GM23338 (cell line): ENCODE measurements around the gene RAB5IF. TPM values are rescaled to one million over a fixed set of nuclear protein-coding genes. Genes with fewer than 3 reads are reported as not detected.

Source experiments
- CTCF ChIP-seq, 2 experiments: fragments of 200-600 bp in 1 of 2; sonication (generic) in 1 of 2; conservative IDR thresholded peaks; 2 replicates each; pipeline versions ENCODE4 v1.5.1 to v1.6.1; 2016 to 2017; ENCODE audit warnings: antibody characterized with exemption in 2 of 2, low read depth in 2 of 2, mild to moderate bottlenecking in 2 of 2, moderate library complexity in 1 of 2
- EZH2 ChIP-seq: fragments of 200-600 bp; sonication (generic); IDR thresholded peaks from one replicate; pipeline ENCODE4 v1.8.0; 2017; ENCODE audit warnings: antibody characterized with exemption, mild to moderate bottlenecking, low read depth; ENCODE audit not compliant: unreplicated experiment
- EZH2phosphoT487 ChIP-seq: fragments of 200-600 bp; sonication (generic); IDR thresholded peaks from one replicate; pipeline ENCODE4 v1.8.1; 2018; ENCODE audit warnings: antibody characterized with exemption; ENCODE audit not compliant: unreplicated experiment
- REST ChIP-seq: IDR thresholded peaks from one replicate; pipeline ENCODE4 v1.6.1; 2018; ENCODE audit warnings: antibody characterized with exemption; ENCODE audit not compliant: unreplicated experiment
- ZNF114 ChIP-seq: fragments of 250-450 bp; sonication (Bioruptor Pico); IDR thresholded peaks from 2 replicates; pipeline ENCODE4 v1.5.0; 2020; ENCODE audit warnings: mild to moderate bottlenecking, moderate library complexity
- ZNF462 ChIP-seq: fragments of 250-450 bp; sonication (Bioruptor Pico); IDR thresholded peaks from 2 replicates; pipeline ENCODE4 v1.5.0; 2020; ENCODE audit warnings: mild to moderate bottlenecking, moderate library complexity
- polyA plus RNA-seq: library from polyadenylated mRNA; unstranded; fragments of >200 nt; fragmentation: Nextera tagmentation; extraction: Ambion mirVana; gene quantifications from 2 replicates; pipeline ENCODE4 v1.2.1, GENCODE V29; 2016
- total RNA-seq: library from RNA; depleted of rRNA; stranded (reverse); fragments of >200 nt; shearing (Covaris generic); gene quantifications from 2 replicates; pipeline ENCODE4 v1.2.3, GENCODE V29; 2014
- TF ChIP-seq, protein P1 (sequence below): IDR thresholded peaks from 2 replicates; pipeline ENCODE4 v1.6.1; 2016; ENCODE audit warnings: antibody characterized with exemption

Gene RAB5IF
- total and polyA plus RNA-seq, 2 experiments from 2014 or later = 123 to 138 TPM

- TF ChIP-seq ZNF462 (CRISPR knock-in tag) = no peak
- TF ChIP-seq REST = no peak
- TF ChIP-seq CTCF (conservative IDR thresholded peaks at IDR 0.05; ENCODE audit: low read depth in 2 of 2) = no peak
- TF ChIP-seq ZNF114 (CRISPR knock-in tag) = no peak
- TF ChIP-seq EZH2phosphoT487 = no peak
- TF ChIP-seq, protein P1, sequence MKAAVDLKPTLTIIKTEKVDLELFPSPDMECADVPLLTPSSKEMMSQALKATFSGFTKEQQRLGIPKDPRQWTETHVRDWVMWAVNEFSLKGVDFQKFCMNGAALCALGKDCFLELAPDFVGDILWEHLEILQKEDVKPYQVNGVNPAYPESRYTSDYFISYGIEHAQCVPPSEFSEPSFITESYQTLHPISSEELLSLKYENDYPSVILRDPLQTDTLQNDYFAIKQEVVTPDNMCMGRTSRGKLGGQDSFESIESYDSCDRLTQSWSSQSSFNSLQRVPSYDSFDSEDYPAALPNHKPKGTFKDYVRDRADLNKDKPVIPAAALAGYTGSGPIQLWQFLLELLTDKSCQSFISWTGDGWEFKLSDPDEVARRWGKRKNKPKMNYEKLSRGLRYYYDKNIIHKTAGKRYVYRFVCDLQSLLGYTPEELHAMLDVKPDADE = no peak
- TF ChIP-seq EZH2 = no peak
Measured at GRCh38 chr20:36623444-36623843, 17.9 kb downstream of the RAB5IF start (continued).
